GM19035 (cell line): ENCODE measurements around the gene CHRND.

ENCODE experiments used
- ATAC-seq: cut with Tn5 transposase; IDR thresholded peaks from one replicate; pipeline ENCODE4 v1.9.1; 2021; ENCODE audit not compliant: unreplicated experiment

CHRND gene

GRCh38 chr2:232541195-232541960 is 15.4 kb downstream of the CHRND start:
- ATAC-seq, result no peak

- no peak for ATAC-seq
Measured at GRCh38 chr2:232541961-232542714, 16.2 kb downstream of the CHRND start.

GRCh38 chr2:232542715-232543467 is 16.9 kb downstream of the CHRND start:
- no peak for ATAC-seq

DNA sequence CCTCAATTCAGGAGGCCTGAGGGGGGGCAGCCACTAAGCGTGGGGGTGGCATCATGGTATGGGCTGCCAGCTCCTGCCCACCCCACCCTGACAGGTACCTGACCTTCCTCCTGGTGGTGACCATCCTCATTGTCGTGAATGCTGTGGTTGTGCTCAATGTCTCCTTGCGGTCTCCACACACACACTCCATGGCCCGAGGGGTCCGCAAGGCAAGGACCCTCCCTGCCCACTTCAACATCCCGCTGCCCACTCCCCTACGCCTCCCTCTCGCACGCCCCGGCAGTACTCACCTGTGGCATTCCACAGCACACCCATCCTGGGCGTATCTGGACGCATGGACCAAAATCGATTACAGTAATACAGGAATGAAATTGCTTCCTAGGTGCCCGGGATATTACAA is 17.5 kb downstream of the CHRND start:
- no peak for ATAC-seq

GRCh38 chr2:232543928-232544631 is 18.1 kb downstream of the CHRND start:
- ATAC-seq, result no peak

DNA sequence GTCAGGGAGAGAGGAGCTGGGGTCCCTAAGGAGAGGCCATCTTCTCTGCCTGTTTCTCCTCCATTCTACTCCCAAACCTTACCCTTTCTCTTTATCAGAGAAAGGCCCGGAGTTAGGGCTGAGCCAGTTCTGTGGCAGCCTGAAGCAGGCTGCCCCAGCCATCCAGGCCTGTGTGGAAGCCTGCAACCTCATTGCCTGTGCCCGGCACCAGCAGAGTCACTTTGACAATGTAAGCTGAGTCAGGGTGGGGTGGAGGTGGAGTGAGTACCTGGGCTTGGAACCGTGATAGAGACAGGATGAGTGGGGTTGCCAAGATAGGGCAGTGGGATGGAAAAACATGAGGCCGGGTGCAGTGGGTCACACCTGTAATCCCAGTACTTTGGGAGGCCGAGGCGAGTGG is 18.7 kb downstream of the CHRND start:
- ATAC-seq, result no peak

DNA sequence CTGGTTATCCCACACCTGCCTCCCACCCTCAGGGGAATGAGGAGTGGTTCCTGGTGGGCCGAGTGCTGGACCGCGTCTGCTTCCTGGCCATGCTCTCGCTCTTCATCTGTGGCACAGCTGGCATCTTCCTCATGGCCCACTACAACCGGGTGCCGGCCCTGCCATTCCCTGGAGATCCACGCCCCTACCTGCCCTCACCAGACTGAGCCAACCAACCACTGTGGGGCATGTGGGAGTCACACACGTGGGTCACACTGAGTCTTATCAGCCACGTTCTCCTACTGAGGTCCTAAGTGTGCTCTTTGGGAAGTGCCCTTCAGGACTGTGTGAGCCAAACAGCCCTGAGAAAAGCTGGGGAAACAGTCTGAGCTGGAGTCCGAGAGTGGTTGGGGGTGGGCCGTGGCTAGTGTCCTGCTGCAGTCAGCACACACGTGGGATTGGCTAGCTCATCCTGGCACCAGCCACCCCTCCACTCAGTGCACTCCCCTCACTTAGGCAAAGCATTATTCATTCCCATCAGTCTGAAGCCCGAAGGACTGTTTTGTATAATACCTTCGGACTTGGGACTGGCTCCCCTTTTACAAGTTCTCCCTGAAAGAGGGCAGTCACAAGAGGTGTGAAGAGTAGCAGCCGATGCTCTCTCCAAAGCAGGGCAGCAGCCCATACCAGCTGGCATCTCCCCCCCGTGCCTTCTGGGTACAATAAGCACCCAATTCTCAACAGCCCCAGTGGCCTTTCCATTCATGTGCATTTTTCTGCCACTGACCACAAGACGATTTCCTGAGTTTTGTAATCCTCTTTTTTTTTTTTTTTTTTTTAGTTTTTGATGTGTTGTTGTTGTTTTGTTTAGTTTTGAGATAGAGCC is 19.8 kb downstream of the CHRND start:
- no peak for ATAC-seq

DNA sequence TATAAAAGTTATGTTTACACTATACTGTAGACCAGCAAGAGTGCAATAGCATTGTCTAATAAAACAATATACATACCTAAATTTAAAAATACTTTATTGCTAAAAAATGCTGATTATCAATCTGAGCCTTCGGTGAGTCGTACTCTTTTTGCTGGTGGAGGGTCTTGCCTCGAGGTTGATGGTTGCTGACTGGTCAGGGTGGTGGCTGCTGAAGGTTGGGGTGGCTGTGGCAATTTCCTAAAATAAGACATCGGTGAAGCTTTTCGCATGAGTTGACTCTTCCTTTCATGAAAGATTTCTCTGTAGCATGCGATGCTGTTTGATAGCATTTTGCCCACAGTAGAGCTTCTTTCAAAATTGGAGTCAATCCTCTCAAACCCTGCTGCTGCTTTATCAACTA is 22.0 kb downstream of the CHRND start:
- ATAC-seq, result no peak

- ATAC-seq, result no peak
Measured at GRCh38 chr2:232549655-232550353, 23.8 kb downstream of the CHRND start.

- peak; percentile 98 for ATAC-seq
Measured at GRCh38 chr2:232550354-232551249, 24.6 kb downstream of the CHRND start, which contains the start of the genes EIF4E2 and TIGD1. TSS of gene EIF4E2 (plus strand) at chr2:232550689. CDS start at chr2:232550725, 36 bp downstream. TSS of gene TIGD1 (minus strand) at chr2:232550557. CDS start at chr2:232549882, 675 bp downstream.

- ATAC-seq, result no peak
Measured at GRCh38 chr2:232551250-232551638, 25.3 kb downstream of the CHRND start.

- no peak for ATAC-seq
Measured at GRCh38 chr2:232551776-232552175, 25.8 kb downstream of the CHRND start.

DNA sequence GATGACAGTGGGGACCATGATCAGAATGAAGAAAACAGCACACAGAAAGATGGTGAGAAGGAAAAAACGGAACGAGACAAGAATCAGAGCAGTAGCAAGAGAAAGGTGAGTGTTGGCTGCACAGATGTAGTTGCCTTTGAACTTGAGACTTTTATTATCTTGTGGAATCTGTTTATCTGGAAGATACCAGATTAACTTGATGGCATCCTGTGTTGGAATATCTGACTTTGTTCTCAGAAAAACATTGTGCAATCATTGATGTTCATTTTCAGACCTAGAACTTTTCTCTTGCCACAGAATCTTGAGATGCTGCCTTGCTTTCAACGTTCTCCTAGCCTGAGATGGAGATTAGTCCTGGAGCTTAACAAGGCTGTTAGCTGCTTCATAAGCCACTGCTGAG is 30.5 kb downstream of the CHRND start:
- no peak for ATAC-seq

- ATAC-seq, result no peak
Measured at GRCh38 chr2:232562515-232563151, 36.7 kb downstream of the CHRND start.

DNA sequence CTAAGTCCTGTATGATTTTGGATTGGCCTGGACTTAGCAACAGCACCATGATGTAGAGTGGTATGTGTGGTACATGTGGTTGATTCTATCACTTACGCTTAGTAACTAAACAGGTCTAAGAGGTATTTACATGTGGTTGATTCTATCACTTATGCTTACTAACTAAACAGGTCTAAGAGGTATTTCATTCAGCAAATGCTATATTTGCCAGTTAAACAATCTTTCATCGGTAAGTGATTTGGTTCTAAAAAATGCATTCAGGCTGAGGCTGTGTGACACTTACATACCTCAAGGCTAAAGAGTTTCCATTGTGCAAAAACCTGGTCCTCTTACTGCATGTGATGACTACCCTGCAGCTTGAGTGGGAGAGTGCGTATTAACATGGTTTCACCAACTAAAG is 37.6 kb downstream of the CHRND start:
- ATAC-seq, result no peak

DNA sequence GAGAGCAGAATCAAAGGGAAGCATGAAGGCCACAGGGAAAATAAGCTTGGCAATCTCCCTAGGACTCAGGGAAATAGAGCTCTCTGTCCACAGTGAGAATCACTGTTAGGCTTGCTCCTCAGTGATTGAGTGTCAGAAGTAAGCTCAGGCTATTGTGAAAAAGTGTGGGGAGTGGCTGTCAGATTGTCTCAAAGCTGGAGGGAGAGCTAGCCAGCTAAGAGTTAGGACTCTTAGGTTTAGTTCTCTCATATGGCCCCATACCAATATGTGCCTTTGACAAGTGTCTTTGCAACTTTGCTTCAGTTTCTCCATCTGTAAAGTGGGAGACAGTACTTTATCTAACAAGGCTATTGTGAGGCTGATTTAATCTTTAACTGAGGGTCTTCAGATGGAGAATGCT is 41.8 kb downstream of the CHRND start:
- ATAC-seq, result no peak

DNA sequence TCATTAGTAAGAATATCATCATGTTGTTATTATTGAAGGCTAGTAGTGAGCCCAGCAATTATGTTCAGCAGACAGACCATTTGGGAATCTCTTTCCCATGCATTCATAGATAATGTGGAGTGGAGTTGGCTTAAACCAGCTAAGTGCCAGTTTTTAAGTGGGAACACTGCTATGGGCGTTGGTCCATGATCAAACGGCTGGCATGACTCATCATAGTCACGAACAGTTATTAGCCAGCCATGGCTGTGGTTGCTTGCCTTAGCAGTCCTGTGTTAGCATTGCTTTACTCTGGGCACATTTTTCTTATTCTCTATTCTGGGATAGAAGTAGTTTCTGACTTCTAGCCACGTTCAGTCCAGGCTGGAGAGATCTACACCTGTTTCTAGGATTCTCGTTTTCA is 42.2 kb downstream of the CHRND start:
- no peak for ATAC-seq

- no peak for ATAC-seq
Measured at GRCh38 chr2:232569541-232569940, 43.6 kb downstream of the CHRND start.
